Uterus (tissue), 2 donors: ENCODE data around the gene WNT9A.

Experiments
- CTCF ChIP-seq, 4 experiments: fragments of 200-600 bp in 2 of 4; fragments of 450-650 bp in 2 of 4; sonication (generic) in 2 of 4; IDR thresholded peaks; one replicate each; pipeline ENCODE4 v1.5.1; 2016 to 2019; ENCODE audit warnings: antibody characterized with exemption in 4 of 4, mild to moderate bottlenecking in 2 of 4, moderate library complexity in 1 of 4
- POLR2A ChIP-seq, 2 donors: fragments of 450-650 bp; IDR thresholded peaks; one replicate each; pipeline ENCODE4 v1.6.1; 2016; ENCODE audit warnings: antibody characterized with exemption in 2 of 2, mild to moderate bottlenecking in 1 of 2, moderate library complexity in 1 of 2

DNA sequence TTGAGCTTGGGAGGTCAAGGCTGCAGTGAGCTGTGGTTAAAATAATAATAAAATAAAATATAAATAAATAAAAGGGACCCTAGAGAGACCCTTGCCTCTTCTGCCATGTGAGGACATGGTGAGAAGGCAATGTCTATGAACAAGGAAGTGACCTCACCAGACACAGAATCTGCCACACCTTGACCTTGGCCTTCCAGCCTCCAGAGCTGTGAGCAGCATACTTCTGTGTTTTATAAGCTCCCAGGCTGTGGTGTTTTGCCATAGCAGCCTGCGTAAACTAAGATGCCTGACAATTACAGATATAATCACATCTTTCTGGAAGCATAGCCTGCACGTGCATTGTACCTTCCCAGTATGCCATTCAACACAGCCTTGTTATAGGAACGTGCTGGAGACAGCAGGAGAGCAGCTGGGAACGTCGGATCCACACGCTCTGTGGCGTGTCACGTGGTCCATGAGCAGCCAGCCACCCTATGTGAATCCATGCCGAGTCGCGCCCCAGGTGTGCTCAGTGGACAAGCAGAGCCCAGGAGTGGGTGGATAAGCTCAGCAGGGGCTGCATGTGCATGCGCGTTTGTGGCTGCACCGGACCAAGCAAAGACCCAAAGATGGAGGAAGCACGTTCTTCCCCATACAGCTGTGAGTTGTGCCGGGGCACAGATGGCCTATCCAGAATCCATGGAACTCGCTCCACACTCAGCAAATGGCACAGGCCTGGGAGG is 17.8 kb downstream of the WNT9A start:
- TF ChIP-seq CTCF (IDR thresholded peaks at IDR 0.05) (no peak), POLR2A (IDR thresholded peaks at IDR 0.05) (no peak)
